Panc1 (cell line): ENCODE data around the gene ZNF765. TPM values are rescaled to one million over a fixed set of nuclear protein-coding genes. Genes with fewer than 3 reads are reported as not detected.

Experiments used
- ATAC-seq: fragments of 200-7000 bp; cut with Tn5 transposase; 2 replicates; pipeline ENCODE4 v1.9.1; 2020; ENCODE audit warnings: mild to moderate bottlenecking, moderate library complexity
- BruUV-seq: library from RNA; stranded (reverse); fragments of 400-500 nt; replicated peaks from 2 replicates; lab custom pipeline; 2021; lab: Mats Ljungman, UMichigan
- CTCF ChIA-PET: fragments of 300-600 bp; sonication (Branson Sonifier 250); formaldehyde crosslinking; loops from one replicate; lab custom pipeline; 2022; ENCODE audit warnings: antibody characterized with exemption; lab: Charles Lee
- POLR2A ChIA-PET: fragments of 300-600 bp; sonication (Branson Sonifier 250); formaldehyde crosslinking; loops from one replicate; lab custom pipeline; 2022; ENCODE audit warnings: antibody characterized with exemption; lab: Charles Lee
- DNase-seq: peaks from one replicate; pipeline ENCODE4 v3.0.0-alpha.2; 2010; ENCODE audit warnings: low read depth, low spot score
- H3K27ac ChIP-seq: 2 replicates; pipeline ENCODE4 v1.5.1; 2011; ENCODE audit warnings: mild to moderate bottlenecking, low read length, inconsistent platforms
- H3K27me3 ChIP-seq: fragments of 200-500 bp; sonication (Bioruptor generic); 2 replicates; pipeline ENCODE4 v1.6.0; 2014; ENCODE audit warnings: low read length, inconsistent platforms; ENCODE audit not compliant: control insufficient read depth, insufficient read depth
- H3K36me3 ChIP-seq: fragments of 200-500 bp; sonication (Bioruptor generic); 2 replicates; pipeline ENCODE4 v1.5.1; 2014; ENCODE audit warnings: inconsistent platforms, mild to moderate bottlenecking, low read length, moderate library complexity; ENCODE audit not compliant: control insufficient read depth, insufficient read depth
- H3K4me1 ChIP-seq: 2 replicates; pipeline ENCODE4 v1.5.1; 2011; ENCODE audit warnings: inconsistent platforms, mild to moderate bottlenecking, low read length, moderate library complexity; ENCODE audit not compliant: control insufficient read depth, insufficient read depth
- H3K4me3 ChIP-seq, 2 experiments: 2 replicates each; pipeline ENCODE4 v1.5.1; 2011 to 2012; ENCODE audit warnings: low read depth in 2 of 2, low read length in 2 of 2, mild to moderate bottlenecking in 2 of 2, inconsistent platforms in 1 of 2, moderate library complexity in 1 of 2
- H3K9me3 ChIP-seq: fragments of 200-500 bp; sonication (Bioruptor generic); 2 replicates; pipeline ENCODE4 v1.5.1; 2014; ENCODE audit warnings: low read depth, mild to moderate bottlenecking, inconsistent platforms, low read length, moderate library complexity; ENCODE audit not compliant: control insufficient read depth, insufficient read depth
- CTCF ChIP-seq: fragments of 450-650 bp; IDR thresholded peaks from 2 replicates; pipeline ENCODE4 v1.5.1; 2017; ENCODE audit warnings: mild to moderate bottlenecking
- POLR2AphosphoS5 ChIP-seq: IDR thresholded peaks from 2 replicates; pipeline ENCODE4 v1.6.1; 2012; ENCODE audit warnings: mild to moderate bottlenecking, low read depth, low read length, moderate library complexity
- SIN3A ChIP-seq: IDR thresholded peaks from 2 replicates; pipeline ENCODE4 v1.6.1; 2012; ENCODE audit warnings: low read depth, mild to moderate bottlenecking, low read length, moderate library complexity, borderline replicate concordance; ENCODE audit not compliant: insufficient read depth
- TCF7L2 ChIP-seq: IDR thresholded peaks from 2 replicates; pipeline ENCODE4 v1.6.1; 2011; ENCODE audit warnings: mild to moderate bottlenecking, low read depth, low read length, inconsistent platforms
- in situ Hi-C: cut with HindIII; loops from 2 replicates; pipeline ENCODE4 v1.10.0; 2016; ENCODE audit warnings: low sequenced_read_pairs, low pct_unique_long_range_greater_than_20kb
- intact Hi-C: fragments of 100-400 bp; cut with micrococcal nuclease; formaldehyde crosslinking; loops from one replicate; pipeline ENCODE4 v1.10.0; 2022; ENCODE audit not compliant: unreplicated experiment
- total RNA-seq: library from RNA; stranded (reverse); gene quantifications from one replicate; pipeline ENCODE4 v1.2.1, GENCODE V29; 2021; ENCODE audit not compliant: unreplicated experiment
- TF ChIP-seq, protein P1 (sequence below), 2 experiments: IDR thresholded peaks; 2 replicates each; pipeline ENCODE4 v1.6.1; 2011 to 2012; ENCODE audit warnings: low read depth in 2 of 2, control low read depth in 1 of 2, low read length in 1 of 2, mild to moderate bottlenecking in 1 of 2, moderate library complexity in 1 of 2; ENCODE audit not compliant: insufficient read depth in 1 of 2

Gene ZNF765
- total RNA-seq, 1 experiment from 2014 or later, result 15.3 TPM

DNA sequence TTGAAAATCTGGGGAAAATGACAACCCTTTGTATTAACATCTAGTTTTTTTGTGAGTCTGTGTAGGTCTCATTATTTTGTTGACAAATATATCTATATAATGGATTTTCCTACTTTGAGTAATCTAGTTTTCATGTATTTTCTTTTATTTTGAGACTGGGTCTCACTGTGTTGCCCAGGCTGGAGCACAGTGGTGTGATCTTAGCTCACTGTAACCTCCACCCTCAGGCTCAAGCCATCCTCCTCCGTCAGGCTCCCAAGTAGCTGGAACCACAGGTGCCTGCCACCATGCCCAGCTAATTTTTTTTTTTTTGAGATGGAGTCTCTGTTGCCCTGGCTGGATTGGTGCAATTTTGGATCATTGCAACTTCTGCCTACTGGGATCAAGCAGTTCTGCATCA is 20.2 kb upstream of the ZNF765 start:
- TF ChIP-seq POLR2AphosphoS5 (no peak), CTCF (no peak)
- ATAC-seq (no peak), DNase-seq (no peak)
- H3K9me3 ChIP-seq, result peaks cover 8% of the 10 kb centered on the region; the same call in 1 of the 2 replicates
- H3K27me3 ChIP-seq, result no peaks in the 10 kb centered on the region
- no peaks in the 10 kb centered on the region for H3K36me3 ChIP-seq
- no peaks in the 10 kb centered on the region for H3K4me1 ChIP-seq
- ChIA-PET CTCF (interaction anchor here (0.6 kb wide), 1 partner anchor 39 kb away, joined by 3 read pairs; no protein-coding TSS in a partner anchor), POLR2A (no interaction called here)
- in situ Hi-C loops, result no loop called here
- intact Hi-C loops, result no loop called here
- BruUV-seq, result no TSS peak
- no peak overlapping the region for H3K27ac ChIP-seq
- H3K4me3 ChIP-seq, result no peak overlapping the region

- ATAC-seq, result no peak
- H3K9me3 ChIP-seq, result peaks cover 62% of the 10 kb centered on the region
Measured at GRCh38 chr19:53381376-53381775, 13.6 kb upstream of the ZNF765 start.

More at GRCh38 chr19:53381376-53381775, 13.6 kb upstream of the ZNF765 start:
- ChIA-PET POLR2A (no interaction called here), CTCF (no interaction called here)
- no peak for DNase-seq
- in situ Hi-C loops, result no loop called here
- BruUV-seq, result no TSS peak
- no peaks in the 10 kb centered on the region for H3K36me3 ChIP-seq
- TF ChIP-seq POLR2AphosphoS5 (no peak), SIN3A (no peak), TCF7L2 (no peak), CTCF (no peak)
- TF ChIP-seq, protein P1, sequence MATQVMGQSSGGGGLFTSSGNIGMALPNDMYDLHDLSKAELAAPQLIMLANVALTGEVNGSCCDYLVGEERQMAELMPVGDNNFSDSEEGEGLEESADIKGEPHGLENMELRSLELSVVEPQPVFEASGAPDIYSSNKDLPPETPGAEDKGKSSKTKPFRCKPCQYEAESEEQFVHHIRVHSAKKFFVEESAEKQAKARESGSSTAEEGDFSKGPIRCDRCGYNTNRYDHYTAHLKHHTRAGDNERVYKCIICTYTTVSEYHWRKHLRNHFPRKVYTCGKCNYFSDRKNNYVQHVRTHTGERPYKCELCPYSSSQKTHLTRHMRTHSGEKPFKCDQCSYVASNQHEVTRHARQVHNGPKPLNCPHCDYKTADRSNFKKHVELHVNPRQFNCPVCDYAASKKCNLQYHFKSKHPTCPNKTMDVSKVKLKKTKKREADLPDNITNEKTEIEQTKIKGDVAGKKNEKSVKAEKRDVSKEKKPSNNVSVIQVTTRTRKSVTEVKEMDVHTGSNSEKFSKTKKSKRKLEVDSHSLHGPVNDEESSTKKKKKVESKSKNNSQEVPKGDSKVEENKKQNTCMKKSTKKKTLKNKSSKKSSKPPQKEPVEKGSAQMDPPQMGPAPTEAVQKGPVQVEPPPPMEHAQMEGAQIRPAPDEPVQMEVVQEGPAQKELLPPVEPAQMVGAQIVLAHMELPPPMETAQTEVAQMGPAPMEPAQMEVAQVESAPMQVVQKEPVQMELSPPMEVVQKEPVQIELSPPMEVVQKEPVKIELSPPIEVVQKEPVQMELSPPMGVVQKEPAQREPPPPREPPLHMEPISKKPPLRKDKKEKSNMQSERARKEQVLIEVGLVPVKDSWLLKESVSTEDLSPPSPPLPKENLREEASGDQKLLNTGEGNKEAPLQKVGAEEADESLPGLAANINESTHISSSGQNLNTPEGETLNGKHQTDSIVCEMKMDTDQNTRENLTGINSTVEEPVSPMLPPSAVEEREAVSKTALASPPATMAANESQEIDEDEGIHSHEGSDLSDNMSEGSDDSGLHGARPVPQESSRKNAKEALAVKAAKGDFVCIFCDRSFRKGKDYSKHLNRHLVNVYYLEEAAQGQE (IDR thresholded peaks at IDR 0.05; ENCODE audit: insufficient read depth in 1 of 2, low read depth in 2 of 2, low read length in 1 of 2), result no peak
- intact Hi-C loops, result no loop called here
- H3K4me3 ChIP-seq, result no peak overlapping the region
- no peaks in the 10 kb centered on the region for H3K27me3 ChIP-seq
- H3K4me1 ChIP-seq, result no peaks in the 10 kb centered on the region
- H3K27ac ChIP-seq, result no peak overlapping the region
